Fibroblast of pulmonary artery (primary cell): ENCODE measurements around the gene CCNI.

ENCODE experiments used
- DNase-seq: peaks from one replicate; pipeline ENCODE4 v3.0.0-alpha.2; 2010; ENCODE audit warnings: low read depth
- H3K4me3 ChIP-seq: replicated peaks from 2 replicates; pipeline ENCODE4 v1.5.1; 2011; ENCODE audit warnings: low read depth, mild to moderate bottlenecking, control low read depth, low read length, moderate library complexity
- CTCF ChIP-seq: IDR thresholded peaks from 2 replicates; pipeline ENCODE4 v1.5.1; 2011; ENCODE audit warnings: mild to moderate bottlenecking, control low read depth, low read length, inconsistent platforms; ENCODE audit errors: missing control alignments

CCNI gene

GRCh38 chr4:77028246-77028645 lies 47.5 kb downstream of the CCNI start:
- H3K4me3 ChIP-seq = no peak overlapping the region
- DNase-seq = no peak
- TF ChIP-seq CTCF = no peak

- DNase-seq = no peak
- TF ChIP-seq CTCF = no peak
- H3K4me3 ChIP-seq = no peak overlapping the region
These were observed 49.5 kb downstream of the CCNI start for GRCh38 chr4:77026322-77026704.

GRCh38 chr4:77025643-77026321 lies 50.0 kb downstream of the CCNI start:
- no peak for TF ChIP-seq CTCF
- DNase-seq = no peak
- no peak overlapping the region for H3K4me3 ChIP-seq

- no peak for TF ChIP-seq CTCF
- no peak for DNase-seq
These were observed 51.9 kb downstream of the CCNI start for GRCh38 chr4:77023920-77024319.

GRCh38 chr4:77022560-77023179 lies 53.1 kb downstream of the CCNI start:
- H3K4me3 ChIP-seq = no peak overlapping the region
- no peak for TF ChIP-seq CTCF
- peak; percentile 72 for DNase-seq

More at GRCh38 chr4:77023920-77024319, 51.9 kb downstream of the CCNI start:
- no peak overlapping the region for H3K4me3 ChIP-seq

GRCh38 chr4:77021614-77022089 lies 54.1 kb downstream of the CCNI start:
- TF ChIP-seq CTCF = no peak
- peak; percentile 94 for DNase-seq
- H3K4me3 ChIP-seq = no peak overlapping the region

GRCh38 chr4:77020017-77020416 lies 55.8 kb downstream of the CCNI start:
- DNase-seq = no peak
- H3K4me3 ChIP-seq = no peak overlapping the region
- TF ChIP-seq CTCF = no peak
